DOHH2 (cell line): ENCODE data around the gene SLX4.

Experiments
- H3F3A ChIP-seq: fragments of 200-600 bp; sonication (generic), shearing (Covaris generic); 2 replicates; pipeline ENCODE4 v1.6.0; 2016; ENCODE audit warnings: antibody characterized with exemption, mild to moderate bottlenecking; ENCODE audit not compliant: control insufficient read depth, insufficient read depth
- H3K27ac ChIP-seq: fragments of 200-600 bp; sonication (generic); 2 replicates; pipeline ENCODE4 v1.5.1; 2014; ENCODE audit warnings: low read depth, mild to moderate bottlenecking, low read length, moderate library complexity
- H3K27me3 ChIP-seq: fragments of 200-600 bp; sonication (generic); 2 replicates; pipeline ENCODE4 v1.6.1; 2014; ENCODE audit warnings: mild to moderate bottlenecking, low read length, mixed read lengths; ENCODE audit not compliant: control insufficient read depth
- H3K36me3 ChIP-seq: fragments of 200-600 bp; sonication (generic); 2 replicates; pipeline ENCODE4 v1.6.1; 2014; ENCODE audit warnings: mild to moderate bottlenecking, low read length, moderate library complexity, mixed read lengths; ENCODE audit not compliant: control insufficient read depth
- H3K4me1 ChIP-seq: fragments of 200-600 bp; sonication (generic); 2 replicates; pipeline ENCODE4 v1.6.1; 2014; ENCODE audit warnings: mild to moderate bottlenecking, low read length, mixed read lengths; ENCODE audit not compliant: control insufficient read depth
- H3K4me2 ChIP-seq: fragments of 200-600 bp; sonication (generic); 2 replicates; pipeline ENCODE4 v1.6.0; 2014; ENCODE audit warnings: mild to moderate bottlenecking, low read length, moderate library complexity
- H3K4me3 ChIP-seq: fragments of 200-600 bp; sonication (generic); 2 replicates; pipeline ENCODE4 v1.5.1; 2014; ENCODE audit warnings: mild to moderate bottlenecking, low read length, mixed read lengths
- H3K79me2 ChIP-seq: fragments of 200-600 bp; sonication (generic); 2 replicates; pipeline ENCODE4 v1.6.1; 2014; ENCODE audit warnings: mild to moderate bottlenecking, low read length, mixed read lengths; ENCODE audit not compliant: control insufficient read depth
- H3K9me2 ChIP-seq: fragments of 200-600 bp; sonication (generic); replicated peaks from 2 replicates; pipeline ENCODE4 v1.6.1; 2014; ENCODE audit warnings: mild to moderate bottlenecking, low read length, mixed read lengths; ENCODE audit not compliant: control insufficient read depth
- H3K9me3 ChIP-seq: fragments of 200-600 bp; sonication (generic); 2 replicates; pipeline ENCODE4 v1.6.1; 2014; ENCODE audit warnings: antibody characterized with exemption, low read length, mixed read lengths; ENCODE audit not compliant: control insufficient read depth, insufficient read depth
- H4K20me1 ChIP-seq: fragments of 200-600 bp; sonication (generic); 2 replicates; pipeline ENCODE4 v1.6.0; 2014; ENCODE audit warnings: low read depth, mild to moderate bottlenecking, antibody characterized with exemption, low read length, moderate library complexity; ENCODE audit not compliant: control insufficient read depth, insufficient read depth
- CTCF ChIP-seq: fragments of 200-600 bp; sonication (generic); IDR thresholded peaks from one replicate; pipeline ENCODE4 v1.5.1; 2014; ENCODE audit warnings: antibody characterized with exemption, mild to moderate bottlenecking, low read depth, low read length; ENCODE audit not compliant: poor library complexity, severe bottlenecking
- EZH2phosphoT487 ChIP-seq: fragments of 200-600 bp; sonication (generic); IDR thresholded peaks from 2 replicates; pipeline ENCODE4 v1.6.1; 2017; ENCODE audit warnings: borderline replicate concordance, mild to moderate bottlenecking, antibody characterized with exemption, low read length, moderate library complexity, mixed read lengths

SLX4 gene

DNA sequence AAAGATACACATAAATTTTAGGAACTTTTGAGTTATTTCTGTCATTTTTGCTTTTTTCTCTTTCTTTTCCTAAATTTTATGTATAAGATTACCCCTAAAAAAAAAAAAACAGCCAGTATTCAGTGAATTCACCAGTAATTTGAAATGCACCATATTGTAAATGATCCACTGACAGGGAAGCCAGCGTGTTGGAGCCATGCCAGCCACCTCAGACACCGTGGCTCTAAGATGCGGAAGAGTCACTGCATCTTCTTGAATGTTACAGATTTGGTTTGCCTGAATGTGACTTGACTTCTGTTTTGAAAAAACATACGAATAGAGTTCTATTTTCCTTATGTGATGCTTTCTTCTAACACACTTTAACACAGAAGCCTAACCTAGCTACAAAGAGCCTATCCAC is 73.2 kb downstream of the SLX4 start:
- no peaks in the 10 kb centered on the region for H3K9me3 ChIP-seq
- H3K27ac ChIP-seq = no peak overlapping the region
- TF ChIP-seq CTCF (no peak), EZH2phosphoT487 (no peak)
- H3K4me2 ChIP-seq = no peak overlapping the region
- no peaks in the 10 kb centered on the region for H4K20me1 ChIP-seq
- no peaks in the 10 kb centered on the region for H3K9me2 ChIP-seq
- H3K36me3 ChIP-seq = peaks cover 46% of the 10 kb centered on the region
- no peaks in the 10 kb centered on the region for H3K27me3 ChIP-seq
- no peaks in the 10 kb centered on the region for H3K79me2 ChIP-seq
- no peak overlapping the region for H3K4me3 ChIP-seq
- peaks cover 19% of the 10 kb centered on the region for H3F3A ChIP-seq
- 0 out of 2 replicates have a peak, but pooled peaks cover 3% of the 10 kb centered on the region for H3K4me1 ChIP-seq

GRCh38 chr16:3536851-3537250 is 74.6 kb downstream of the SLX4 start:
- Histone ChIP-seq H3K36me3 (peaks cover 36% of the 10 kb centered on the region), H3K4me3 (no peak overlapping the region), H3K9me2 (no peaks in the 10 kb centered on the region), H3K4me2 (no peak overlapping the region), H3K79me2 (no peaks in the 10 kb centered on the region), H3F3A (peaks cover 19% of the 10 kb centered on the region), H3K9me3 (no peaks in the 10 kb centered on the region), H4K20me1 (no peaks in the 10 kb centered on the region), H3K27me3 (no peaks in the 10 kb centered on the region), H3K4me1 (0 out of 2 replicates have a peak, but pooled peaks cover 3% of the 10 kb centered on the region), H3K27ac (no peak overlapping the region)
- TF ChIP-seq CTCF = no peak

GRCh38 chr16:3536271-3536731 is 75.1 kb downstream of the SLX4 start:
- H3K4me1 ChIP-seq = 0 out of 2 replicates have a peak, but pooled peaks cover 3% of the 10 kb centered on the region
- H4K20me1 ChIP-seq = no peaks in the 10 kb centered on the region
- no peak overlapping the region for H3K4me3 ChIP-seq
- H3K27ac ChIP-seq = no peak overlapping the region
- no peak overlapping the region for H3K4me2 ChIP-seq
- H3K36me3 ChIP-seq = peaks cover 31% of the 10 kb centered on the region
- no peaks in the 10 kb centered on the region for H3K9me2 ChIP-seq
- H3K27me3 ChIP-seq = no peaks in the 10 kb centered on the region
- H3K9me3 ChIP-seq = no peaks in the 10 kb centered on the region
- H3F3A ChIP-seq = peaks cover 19% of the 10 kb centered on the region
- TF ChIP-seq CTCF = no peak
- TF ChIP-seq EZH2phosphoT487 = no peak
- no peaks in the 10 kb centered on the region for H3K79me2 ChIP-seq
